ENCODE data around the gene AUTS2. TPM values are rescaled to one million over a fixed set of nuclear protein-coding genes. Genes with fewer than 3 reads are reported as not detected.

Gene AUTS2
- total and polyA plus RNA-seq, 2 experiments from 2014 or later: 32.0 to 91.0 TPM

DNA sequence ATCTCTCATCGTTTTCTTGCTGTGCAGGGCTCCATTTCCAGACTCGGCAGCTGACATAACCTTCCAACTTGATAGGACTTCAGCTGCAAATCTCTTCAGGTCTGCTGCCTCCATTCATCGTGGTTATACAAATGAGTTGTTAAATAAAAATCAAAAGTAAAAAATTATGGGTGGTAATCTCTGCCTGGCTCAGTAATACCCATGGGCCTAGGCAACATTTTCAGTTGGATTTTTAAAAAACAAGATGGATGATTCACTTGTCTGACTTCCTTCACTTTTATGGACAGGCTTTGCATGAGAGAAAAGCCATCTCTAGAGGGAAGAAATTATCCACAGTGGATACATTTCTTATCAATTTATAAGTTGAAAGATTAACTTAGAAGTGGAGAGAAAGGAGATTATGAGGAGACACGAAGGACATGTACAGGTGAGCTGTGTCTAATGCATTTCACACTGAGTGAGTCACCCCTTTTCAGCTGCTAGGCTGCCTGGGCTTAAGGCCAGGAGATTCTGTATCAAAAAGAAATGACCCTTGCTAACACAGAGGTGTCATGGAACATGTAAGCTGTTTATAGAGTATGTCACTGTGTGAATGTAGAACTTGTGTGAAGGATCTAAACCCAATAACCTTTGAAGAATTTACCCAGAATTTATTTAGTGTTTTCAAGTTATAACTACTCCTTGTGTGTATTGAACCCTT lies 495.1 kb downstream of the AUTS2 start:
- Histone ChIP-seq H3K4me1 (ENCODE audit: insufficient read depth) (peaks cover 16% of the 10 kb centered on the region), H3K27ac (ENCODE audit: low read depth) (no peak overlapping the region)
- H3K27ac Mint-ChIP-seq: no peak overlapping the region

More for the DNA sequence above, 495.1 kb downstream of the AUTS2 start:
- Histone ChIP-seq H3K4me2 (no peak overlapping the region), H3K9me2 (ENCODE audit: insufficient read depth) (no peaks in the 10 kb centered on the region), H3K79me2 (replicated peaks; ENCODE audit: insufficient read depth) (no peaks in the 10 kb centered on the region), H3K4me3 (no peak overlapping the region), H3K36me3 (ENCODE audit: insufficient read depth) (no peaks in the 10 kb centered on the region; the same call in 1 of the 2 replicates), H4K20me1 (replicated peaks; ENCODE audit: insufficient read depth) (no peaks in the 10 kb centered on the region), H2AFZ (no peak overlapping the region), H3F3A (replicated peaks; ENCODE audit: low read depth) (no peaks in the 10 kb centered on the region), H3K27me3 (ENCODE audit: insufficient read depth) (no peaks in the 10 kb centered on the region)
- TF ChIP-seq CREB1 (CRISPR knock-in tag; IDR thresholded peaks at IDR 0.05; ENCODE audit: low read depth) (no peak), EZH2phosphoT487 (IDR thresholded peaks at IDR 0.05; ENCODE audit: unreplicated experiment) (no peak), EZH2 (IDR thresholded peaks at IDR 0.05; ENCODE audit: low read depth, unreplicated experiment) (no peak), POLR2AphosphoS5 (IDR thresholded peaks at IDR 0.05; ENCODE audit: low read depth) (no peak), NANOG (IDR thresholded peaks at IDR 0.05; ENCODE audit: borderline replicate concordance) (no peak), ZNF331 (CRISPR knock-in tag; IDR thresholded peaks at IDR 0.05; ENCODE audit: low read depth) (no peak), JUNB (IDR thresholded peaks at IDR 0.05; ENCODE audit: unreplicated experiment) (no peak), ZNF114 (CRISPR knock-in tag; IDR thresholded peaks at IDR 0.05) (no peak), STAT1 (IDR thresholded peaks at IDR 0.05; ENCODE audit: unreplicated experiment) (no peak)
- TF ChIP-seq, protein P1, sequence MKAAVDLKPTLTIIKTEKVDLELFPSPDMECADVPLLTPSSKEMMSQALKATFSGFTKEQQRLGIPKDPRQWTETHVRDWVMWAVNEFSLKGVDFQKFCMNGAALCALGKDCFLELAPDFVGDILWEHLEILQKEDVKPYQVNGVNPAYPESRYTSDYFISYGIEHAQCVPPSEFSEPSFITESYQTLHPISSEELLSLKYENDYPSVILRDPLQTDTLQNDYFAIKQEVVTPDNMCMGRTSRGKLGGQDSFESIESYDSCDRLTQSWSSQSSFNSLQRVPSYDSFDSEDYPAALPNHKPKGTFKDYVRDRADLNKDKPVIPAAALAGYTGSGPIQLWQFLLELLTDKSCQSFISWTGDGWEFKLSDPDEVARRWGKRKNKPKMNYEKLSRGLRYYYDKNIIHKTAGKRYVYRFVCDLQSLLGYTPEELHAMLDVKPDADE (IDR thresholded peaks at IDR 0.05): no peak
- TF ChIP-seq, protein P2, sequence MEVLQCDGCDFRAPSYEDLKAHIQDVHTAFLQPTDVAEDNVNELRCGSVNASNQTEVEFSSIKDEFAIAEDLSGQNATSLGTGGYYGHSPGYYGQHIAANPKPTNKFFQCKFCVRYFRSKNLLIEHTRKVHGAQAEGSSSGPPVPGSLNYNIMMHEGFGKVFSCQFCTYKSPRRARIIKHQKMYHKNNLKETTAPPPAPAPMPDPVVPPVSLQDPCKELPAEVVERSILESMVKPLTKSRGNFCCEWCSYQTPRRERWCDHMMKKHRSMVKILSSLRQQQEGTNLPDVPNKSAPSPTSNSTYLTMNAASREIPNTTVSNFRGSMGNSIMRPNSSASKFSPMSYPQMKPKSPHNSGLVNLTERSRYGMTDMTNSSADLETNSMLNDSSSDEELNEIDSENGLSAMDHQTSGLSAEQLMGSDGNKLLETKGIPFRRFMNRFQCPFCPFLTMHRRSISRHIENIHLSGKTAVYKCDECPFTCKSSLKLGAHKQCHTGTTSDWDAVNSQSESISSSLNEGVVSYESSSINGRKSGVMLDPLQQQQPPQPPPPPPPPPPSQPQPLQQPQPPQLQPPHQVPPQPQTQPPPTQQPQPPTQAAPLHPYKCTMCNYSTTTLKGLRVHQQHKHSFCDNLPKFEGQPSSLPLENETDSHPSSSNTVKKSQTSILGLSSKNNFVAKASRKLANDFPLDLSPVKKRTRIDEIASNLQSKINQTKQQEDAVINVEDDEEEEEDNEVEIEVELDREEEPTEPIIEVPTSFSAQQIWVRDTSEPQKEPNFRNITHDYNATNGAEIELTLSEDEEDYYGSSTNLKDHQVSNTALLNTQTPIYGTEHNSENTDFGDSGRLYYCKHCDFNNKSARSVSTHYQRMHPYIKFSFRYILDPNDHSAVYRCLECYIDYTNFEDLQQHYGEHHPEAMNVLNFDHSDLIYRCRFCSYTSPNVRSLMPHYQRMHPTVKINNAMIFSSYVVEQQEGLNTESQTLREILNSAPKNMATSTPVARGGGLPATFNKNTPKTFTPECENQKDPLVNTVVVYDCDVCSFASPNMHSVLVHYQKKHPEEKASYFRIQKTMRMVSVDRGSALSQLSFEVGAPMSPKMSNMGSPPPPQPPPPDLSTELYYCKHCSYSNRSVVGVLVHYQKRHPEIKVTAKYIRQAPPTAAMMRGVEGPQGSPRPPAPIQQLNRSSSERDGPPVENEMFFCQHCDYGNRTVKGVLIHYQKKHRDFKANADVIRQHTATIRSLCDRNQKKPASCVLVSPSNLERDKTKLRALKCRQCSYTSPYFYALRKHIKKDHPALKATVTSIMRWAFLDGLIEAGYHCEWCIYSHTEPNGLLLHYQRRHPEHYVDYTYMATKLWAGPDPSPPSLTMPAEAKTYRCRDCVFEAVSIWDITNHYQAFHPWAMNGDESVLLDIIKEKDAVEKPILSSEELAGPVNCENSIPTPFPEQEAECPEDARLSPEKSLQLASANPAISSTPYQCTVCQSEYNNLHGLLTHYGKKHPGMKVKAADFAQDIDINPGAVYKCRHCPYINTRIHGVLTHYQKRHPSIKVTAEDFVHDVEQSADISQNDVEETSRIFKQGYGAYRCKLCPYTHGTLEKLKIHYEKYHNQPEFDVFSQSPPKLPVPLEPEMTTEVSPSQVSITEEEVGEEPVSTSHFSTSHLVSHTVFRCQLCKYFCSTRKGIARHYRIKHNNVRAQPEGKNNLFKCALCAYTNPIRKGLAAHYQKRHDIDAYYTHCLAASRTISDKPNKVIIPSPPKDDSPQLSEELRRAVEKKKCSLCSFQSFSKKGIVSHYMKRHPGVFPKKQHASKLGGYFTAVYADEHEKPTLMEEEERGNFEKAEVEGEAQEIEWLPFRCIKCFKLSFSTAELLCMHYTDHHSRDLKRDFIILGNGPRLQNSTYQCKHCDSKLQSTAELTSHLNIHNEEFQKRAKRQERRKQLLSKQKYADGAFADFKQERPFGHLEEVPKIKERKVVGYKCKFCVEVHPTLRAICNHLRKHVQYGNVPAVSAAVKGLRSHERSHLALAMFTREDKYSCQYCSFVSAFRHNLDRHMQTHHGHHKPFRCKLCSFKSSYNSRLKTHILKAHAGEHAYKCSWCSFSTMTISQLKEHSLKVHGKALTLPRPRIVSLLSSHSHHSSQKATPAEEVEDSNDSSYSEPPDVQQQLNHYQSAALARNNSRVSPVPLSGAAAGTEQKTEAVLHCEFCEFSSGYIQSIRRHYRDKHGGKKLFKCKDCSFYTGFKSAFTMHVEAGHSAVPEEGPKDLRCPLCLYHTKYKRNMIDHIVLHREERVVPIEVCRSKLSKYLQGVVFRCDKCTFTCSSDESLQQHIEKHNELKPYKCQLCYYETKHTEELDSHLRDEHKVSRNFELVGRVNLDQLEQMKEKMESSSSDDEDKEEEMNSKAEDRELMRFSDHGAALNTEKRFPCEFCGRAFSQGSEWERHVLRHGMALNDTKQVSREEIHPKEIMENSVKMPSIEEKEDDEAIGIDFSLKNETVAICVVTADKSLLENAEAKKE (CRISPR knock-in tag; IDR thresholded peaks at IDR 0.05): no peak
- TF ChIP-seq, protein P3, sequence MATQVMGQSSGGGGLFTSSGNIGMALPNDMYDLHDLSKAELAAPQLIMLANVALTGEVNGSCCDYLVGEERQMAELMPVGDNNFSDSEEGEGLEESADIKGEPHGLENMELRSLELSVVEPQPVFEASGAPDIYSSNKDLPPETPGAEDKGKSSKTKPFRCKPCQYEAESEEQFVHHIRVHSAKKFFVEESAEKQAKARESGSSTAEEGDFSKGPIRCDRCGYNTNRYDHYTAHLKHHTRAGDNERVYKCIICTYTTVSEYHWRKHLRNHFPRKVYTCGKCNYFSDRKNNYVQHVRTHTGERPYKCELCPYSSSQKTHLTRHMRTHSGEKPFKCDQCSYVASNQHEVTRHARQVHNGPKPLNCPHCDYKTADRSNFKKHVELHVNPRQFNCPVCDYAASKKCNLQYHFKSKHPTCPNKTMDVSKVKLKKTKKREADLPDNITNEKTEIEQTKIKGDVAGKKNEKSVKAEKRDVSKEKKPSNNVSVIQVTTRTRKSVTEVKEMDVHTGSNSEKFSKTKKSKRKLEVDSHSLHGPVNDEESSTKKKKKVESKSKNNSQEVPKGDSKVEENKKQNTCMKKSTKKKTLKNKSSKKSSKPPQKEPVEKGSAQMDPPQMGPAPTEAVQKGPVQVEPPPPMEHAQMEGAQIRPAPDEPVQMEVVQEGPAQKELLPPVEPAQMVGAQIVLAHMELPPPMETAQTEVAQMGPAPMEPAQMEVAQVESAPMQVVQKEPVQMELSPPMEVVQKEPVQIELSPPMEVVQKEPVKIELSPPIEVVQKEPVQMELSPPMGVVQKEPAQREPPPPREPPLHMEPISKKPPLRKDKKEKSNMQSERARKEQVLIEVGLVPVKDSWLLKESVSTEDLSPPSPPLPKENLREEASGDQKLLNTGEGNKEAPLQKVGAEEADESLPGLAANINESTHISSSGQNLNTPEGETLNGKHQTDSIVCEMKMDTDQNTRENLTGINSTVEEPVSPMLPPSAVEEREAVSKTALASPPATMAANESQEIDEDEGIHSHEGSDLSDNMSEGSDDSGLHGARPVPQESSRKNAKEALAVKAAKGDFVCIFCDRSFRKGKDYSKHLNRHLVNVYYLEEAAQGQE (IDR thresholded peaks at IDR 0.05; ENCODE audit: unreplicated experiment): no peak
- TF ChIP-seq, protein P4, sequence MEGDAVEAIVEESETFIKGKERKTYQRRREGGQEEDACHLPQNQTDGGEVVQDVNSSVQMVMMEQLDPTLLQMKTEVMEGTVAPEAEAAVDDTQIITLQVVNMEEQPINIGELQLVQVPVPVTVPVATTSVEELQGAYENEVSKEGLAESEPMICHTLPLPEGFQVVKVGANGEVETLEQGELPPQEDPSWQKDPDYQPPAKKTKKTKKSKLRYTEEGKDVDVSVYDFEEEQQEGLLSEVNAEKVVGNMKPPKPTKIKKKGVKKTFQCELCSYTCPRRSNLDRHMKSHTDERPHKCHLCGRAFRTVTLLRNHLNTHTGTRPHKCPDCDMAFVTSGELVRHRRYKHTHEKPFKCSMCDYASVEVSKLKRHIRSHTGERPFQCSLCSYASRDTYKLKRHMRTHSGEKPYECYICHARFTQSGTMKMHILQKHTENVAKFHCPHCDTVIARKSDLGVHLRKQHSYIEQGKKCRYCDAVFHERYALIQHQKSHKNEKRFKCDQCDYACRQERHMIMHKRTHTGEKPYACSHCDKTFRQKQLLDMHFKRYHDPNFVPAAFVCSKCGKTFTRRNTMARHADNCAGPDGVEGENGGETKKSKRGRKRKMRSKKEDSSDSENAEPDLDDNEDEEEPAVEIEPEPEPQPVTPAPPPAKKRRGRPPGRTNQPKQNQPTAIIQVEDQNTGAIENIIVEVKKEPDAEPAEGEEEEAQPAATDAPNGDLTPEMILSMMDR (conservative IDR thresholded peaks at IDR 0.05; ENCODE audit: low read depth in 2 of 2): no peak
- ATAC-seq (no peak), DNase-seq (ENCODE audit: low spot score) (no peak)
- Mint-ChIP-seq H3K36me3 (ENCODE audit: low read depth) (no peaks in the 10 kb centered on the region), H3K4me1 (peaks cover 18% of the 10 kb centered on the region), H3K4me3 (no peak overlapping the region), H3K9me3 (no peaks in the 10 kb centered on the region), H3K27me3 (ENCODE audit: insufficient read depth, low read depth, poor library complexity) (peaks cover 3% of the 10 kb centered on the region)

Data from GM23338 (cell line).